GM12878 (cell line): ENCODE results near the gene BEST4. TPM values are rescaled to one million over a fixed set of nuclear protein-coding genes. Genes with fewer than 3 reads are reported as not detected.

Experiments used
- ATF7 ChIP-seq: fragments of 450-650 bp; IDR thresholded peaks from 2 replicates; pipeline ENCODE4 v1.6.1; 2016; ENCODE audit warnings: low read depth, mild to moderate bottlenecking
- BMI1 ChIP-seq: fragments of 450-650 bp; IDR thresholded peaks from 2 replicates; pipeline ENCODE4 v1.6.1; 2016; ENCODE audit warnings: mild to moderate bottlenecking, moderate library complexity, borderline replicate concordance
- CHD4 ChIP-seq: fragments of 200-600 bp; sonication (generic); IDR thresholded peaks from 2 replicates; pipeline ENCODE4 v1.6.1; 2016; ENCODE audit warnings: mild to moderate bottlenecking
- E4F1 ChIP-seq: fragments of 450-650 bp; IDR thresholded peaks from 2 replicates; pipeline ENCODE4 v1.6.1; 2018; ENCODE audit warnings: borderline replicate concordance, mild to moderate bottlenecking; ENCODE audit not compliant: partially characterized antibody
- EED ChIP-seq: sonication (generic); IDR thresholded peaks from 2 replicates; pipeline ENCODE4 v1.6.1; 2016; ENCODE audit warnings: antibody characterized with exemption, low read depth
- EZH2 ChIP-seq: IDR thresholded peaks from 2 replicates; pipeline ENCODE4 v1.6.1; 2012; ENCODE audit warnings: low read depth, mild to moderate bottlenecking, control low read depth, inconsistent platforms, low read length, borderline replicate concordance; ENCODE audit not compliant: control insufficient read depth
- FOS ChIP-seq: IDR thresholded peaks from 3 replicates; pipeline ENCODE4 v1.6.1; 2011; ENCODE audit warnings: borderline replicate concordance; ENCODE audit not compliant: insufficient read length; ENCODE audit errors: extremely low read depth
- HDAC6 ChIP-seq: fragments of 200-600 bp; sonication (generic); IDR thresholded peaks from one replicate; pipeline ENCODE4 v1.8.0; 2017; ENCODE audit warnings: antibody characterized with exemption; ENCODE audit not compliant: unreplicated experiment
- JUND ChIP-seq: IDR thresholded peaks from 2 replicates; pipeline ENCODE4 v1.6.1; 2012; ENCODE audit warnings: low read depth, mild to moderate bottlenecking, low read length, improper control_type of control experiment, moderate library complexity
- MEF2A ChIP-seq: IDR thresholded peaks from 2 replicates; pipeline ENCODE4 v1.6.1; 2011; ENCODE audit warnings: low read depth, mild to moderate bottlenecking, low read length, moderate library complexity; ENCODE audit not compliant: insufficient read depth
- MLLT1 ChIP-seq: fragments of 450-650 bp; IDR thresholded peaks from 2 replicates; pipeline ENCODE4 v1.6.1; 2016; ENCODE audit warnings: mild to moderate bottlenecking
- MXI1 ChIP-seq: fragments of 150-350 bp; IDR thresholded peaks from 2 replicates; pipeline ENCODE4 v1.6.1; 2011; ENCODE audit warnings: low read depth, mild to moderate bottlenecking, inconsistent platforms, low read length, improper control_type of control experiment
- MYC ChIP-seq: IDR thresholded peaks from 2 replicates; pipeline ENCODE4 v1.6.1; 2011; ENCODE audit warnings: mild to moderate bottlenecking, low read length, moderate library complexity, inconsistent platforms; ENCODE audit not compliant: insufficient read depth, insufficient replicate concordance, insufficient read length, severe bottlenecking
- PAX8 ChIP-seq: fragments of 450-650 bp; IDR thresholded peaks from 2 replicates; pipeline ENCODE4 v1.6.1; 2017; ENCODE audit warnings: mild to moderate bottlenecking, moderate library complexity
- RAD21 ChIP-seq: IDR thresholded peaks from 2 replicates; pipeline ENCODE4 v1.6.1; 2011; ENCODE audit warnings: mild to moderate bottlenecking, low read depth, low read length, moderate library complexity; ENCODE audit not compliant: insufficient read depth
- SIX5 ChIP-seq: IDR thresholded peaks from 2 replicates; pipeline ENCODE4 v1.6.1; 2011; ENCODE audit warnings: mild to moderate bottlenecking, low read depth, low read length, moderate library complexity; ENCODE audit not compliant: severe bottlenecking
- SMAD1 ChIP-seq: fragments of 450-650 bp; IDR thresholded peaks from 2 replicates; pipeline ENCODE4 v1.6.1; 2018; ENCODE audit warnings: mild to moderate bottlenecking, low read depth; ENCODE audit not compliant: partially characterized antibody
- SREBF2 ChIP-seq: IDR thresholded peaks from 2 replicates; pipeline ENCODE4 v1.6.1; 2012; ENCODE audit warnings: mild to moderate bottlenecking, low read length
- SUZ12 ChIP-seq: fragments of 200-600 bp; sonication (generic); IDR thresholded peaks from one replicate; pipeline ENCODE4 v1.6.1; 2018; ENCODE audit warnings: antibody characterized with exemption, mild to moderate bottlenecking; ENCODE audit not compliant: unreplicated experiment
- USF2 ChIP-seq: IDR thresholded peaks from 2 replicates; pipeline ENCODE4 v1.6.1; 2011; ENCODE audit warnings: low read depth, low read length, improper control_type of control experiment, borderline replicate concordance
- ZBTB4 ChIP-seq: fragments of 450-650 bp; formaldehyde crosslinking; IDR thresholded peaks from 2 replicates; pipeline ENCODE4 v1.4.0; 2022; ENCODE audit warnings: mild to moderate bottlenecking, moderate library complexity
- ZZZ3 ChIP-seq: IDR thresholded peaks from 2 replicates; pipeline ENCODE4 v1.6.1; 2011; ENCODE audit warnings: low read depth; ENCODE audit not compliant: control insufficient read depth, insufficient read length
- polyA plus RNA-seq, 11 experiments: library from polyadenylated mRNA; depleted of rRNA in 4 of 11; unstranded in 6 of 11; stranded (reverse) in 5 of 11; fragments of >200 nt; fragmentation: Nextera tagmentation in 4 of 11; fragmentation: Illumina TruSeq in 1 of 11; extraction: Ambion mirVana in 4 of 11; extraction: Trizol in 1 of 11; gene quantifications; 1 replicate in 1 of 11; 2 replicates in 10 of 11; pipeline versions ENCODE4 v1.2.1 to v1.2.3, GENCODE V29; 2011 to 2016; ENCODE audit warnings: inconsistent platforms in 2 of 11, missing spikeins in 2 of 11, low read depth in 1 of 11
- total RNA-seq, 4 experiments: library from RNA; depleted of rRNA in 3 of 4; stranded (reverse); fragments of >200 nt in 3 of 4; fragmentation: Illumina TruSeq in 1 of 4; extraction: Trizol in 1 of 4; gene quantifications; 2 replicates each; pipeline versions ENCODE4 v1.2.1 to v1.2.3, GENCODE V29; 2013 to 2021

The BEST4 gene
- total and polyA plus RNA-seq, 10 of the 15 experiments (the other 5 are each of a cell fraction or from before 2014, with no cell fraction given) = 0.06 to 1.3 (median 0.42) TPM

GRCh38 chr1:44799770-44800584 is 12.0 kb upstream of the BEST4 start, which contains the start of gene PLK3 (continued):
- TF ChIP-seq PAX8 (no peak), JUND (no peak), EZH2 (no peak), SUZ12 (no peak), HDAC6 (no peak), USF2 (no peak), EED (peak; percentile 57; the same call in 1 of the 2 replicates), MYC (peak; percentile 73), ZBTB4 (CRISPR knock-in tag) (no peak), RAD21 (peak; percentile 86), MXI1 (peak; percentile 89), CHD4 (no peak), E4F1 (no peak), SIX5 (peak; percentile 14), ATF7 (peak; percentile 79), SMAD1 (peak; percentile 63), SREBF2 (no peak), BMI1 (no peak), MEF2A (no peak), FOS (no peak), MLLT1 (no peak), ZZZ3 (no peak)
